H1 (cell line): ENCODE data around the gene MAML3. TPM values are rescaled to one million over a fixed set of nuclear protein-coding genes. Genes with fewer than 3 reads are reported as not detected.

Experiments used
- CHD7 ChIP-seq: fragments of 300-600 bp; sonication (generic); IDR thresholded peaks from 2 replicates; pipeline ENCODE4 v1.7.1; 2012; ENCODE audit warnings: low read length, moderate library complexity, mild to moderate bottlenecking, inconsistent platforms; ENCODE audit not compliant: insufficient replicate concordance
- RBBP5 ChIP-seq: IDR thresholded peaks from 2 replicates; pipeline ENCODE4 v1.7.1; 2012; ENCODE audit warnings: low read depth, mild to moderate bottlenecking, inconsistent platforms, low read length, moderate library complexity, borderline replicate concordance
- SP1 ChIP-seq: IDR thresholded peaks from 2 replicates; pipeline ENCODE4 v1.6.1; 2011; ENCODE audit warnings: low read depth, low read length
- polyA plus RNA-seq, 7 experiments: library from polyadenylated mRNA; depleted of rRNA in 3 of 7; stranded (reverse) in 5 of 7; unstranded in 2 of 7; fragments of >200 nt in 5 of 7; fragments of 200-250 nt in 2 of 7; gene quantifications; 1 replicate in 5 of 7; 2 replicates in 1 of 7; 4 replicates in 1 of 7; pipeline versions ENCODE4 v1.2.1 to v1.2.3, GENCODE V29; 2011 to 2013; ENCODE audit warnings: missing spikeins in 2 of 7, mixed read lengths in 2 of 7
- total RNA-seq: library from RNA; stranded (reverse); fragmentation: NEBNext Ultra II Directional; extraction: Animal tissue kit (Norgen Biotek cat#: 25700); gene quantifications from 2 replicates; pipeline ENCODE4 v1.2.1, GENCODE V29; 2021

Gene MAML3
- total and polyA plus RNA-seq, 2 of the 8 experiments (the other 6 are each of a cell fraction or from before 2014, with no cell fraction given): 2.1 to 5.7 TPM

- TF ChIP-seq CHD7: no peak
- TF ChIP-seq RBBP5: no peak
- TF ChIP-seq SP1: no peak
Measured at GRCh38 chr4:140116442-140117104, 37.4 kb downstream of the MAML3 start (continued).
